HCT116 (cell line): ENCODE measurements around the gene MAPK4. TPM values are rescaled to one million over a fixed set of nuclear protein-coding genes. Genes with fewer than 3 reads are reported as not detected.

Experiments used
- ATAC-seq: fragments of 200-7000 bp; cut with Tn5 transposase; 2 replicates; pipeline ENCODE4 v1.9.1; 2020; ENCODE audit warnings: mild to moderate bottlenecking, moderate library complexity
- BruUV-seq: library from RNA; stranded (reverse); fragments of 400-500 nt; replicated peaks from 2 replicates; lab custom pipeline; 2021; lab: Mats Ljungman, UMichigan
- CTCF ChIA-PET: fragments of 300-600 bp; sonication (Branson Sonifier 250); formaldehyde crosslinking; loops from one replicate; lab custom pipeline; 2021; ENCODE audit warnings: antibody characterized with exemption; lab: Charles Lee
- POLR2A ChIA-PET: fragments of 300-600, 350-600 bp; sonication (Branson Sonifier 250); formaldehyde crosslinking; loops from one replicate; lab custom pipeline; 2021; ENCODE audit warnings: antibody characterized with exemption; lab: Charles Lee
- RAD21 ChIA-PET, 2 experiments: fragments of 300-600 bp; sonication (Branson Sonifier 250); formaldehyde crosslinking; loops; one replicate each; lab custom pipeline; 2023; ENCODE audit warnings: low total read pairs in 2 of 2; ENCODE audit not compliant: uncharacterized antibody in 2 of 2, unreplicated experiment in 2 of 2, low non-redundant PET in 1 of 2; lab: Charles Lee
- DNase-seq: peaks from one replicate; pipeline ENCODE4 v3.0.0-alpha.2; 2010; ENCODE audit warnings: low read depth, low spot score
- H2AFZ ChIP-seq: fragments of 200-600 bp; shearing (Covaris generic), sonication (generic); 2 replicates; pipeline ENCODE4 v1.6.1; 2017; ENCODE audit warnings: low read depth, mixed run types, mixed read lengths, antibody characterized with exemption, low read length; ENCODE audit not compliant: poor library complexity, severe bottlenecking
- H3K27ac ChIP-seq: 2 replicates; pipeline ENCODE4 v1.5.1; 2012; ENCODE audit warnings: low read depth, low read length
- H3K27me3 ChIP-seq: fragments of 200-600 bp; sonication (generic); 2 replicates; pipeline ENCODE4 v1.6.1; 2016; ENCODE audit warnings: mixed run types, low read length, mixed read lengths; ENCODE audit not compliant: insufficient read depth
- H3K36me3 ChIP-seq, 2 experiments: fragments of 200-500 bp in 1 of 2; fragments of 200-600 bp in 1 of 2; sonication (Bioruptor generic) in 1 of 2; sonication (generic) in 1 of 2; 2 replicates each; pipeline versions ENCODE4 v1.5.1 to v1.6.1; 2014 to 2016; ENCODE audit warnings: low read length in 2 of 2, inconsistent platforms in 1 of 2, mixed read lengths in 1 of 2, mixed run types in 1 of 2; ENCODE audit not compliant: insufficient read depth in 2 of 2, control insufficient read depth in 1 of 2
- H3K4me1 ChIP-seq, 2 experiments: fragments of 200-600 bp in 1 of 2; sonication (generic) in 1 of 2; 2 replicates each; pipeline versions ENCODE4 v1.5.1 to v1.6.1; 2012 to 2017; ENCODE audit warnings: low read length in 2 of 2, inconsistent platforms in 1 of 2, mild to moderate bottlenecking in 1 of 2, mixed read lengths in 1 of 2, mixed run types in 1 of 2, moderate library complexity in 1 of 2; ENCODE audit not compliant: insufficient read depth in 2 of 2, control insufficient read depth in 1 of 2
- H3K4me2 ChIP-seq: fragments of 200-600 bp; sonication (generic); 2 replicates; pipeline ENCODE4 v1.6.1; 2017; ENCODE audit warnings: mixed run types, low read length, mixed read lengths
- H3K4me3 ChIP-seq, 2 experiments: fragments of 200-600 bp in 1 of 2; sonication (generic) in 1 of 2; replicated peaks in 1 of 2; 2 replicates each; pipeline ENCODE4 v1.5.1; 2011 to 2016; ENCODE audit warnings: low read length in 2 of 2, control low read depth in 1 of 2, low read depth in 1 of 2, mild to moderate bottlenecking in 1 of 2, mixed read lengths in 1 of 2, mixed run types in 1 of 2
- H3K79me2 ChIP-seq: fragments of 200-600 bp; sonication (generic); 2 replicates; pipeline ENCODE4 v1.6.1; 2017; ENCODE audit warnings: mild to moderate bottlenecking, mixed run types, low read length, moderate library complexity, mixed read lengths; ENCODE audit not compliant: insufficient read depth
- H3K9ac ChIP-seq: fragments of 200-600 bp; sonication (generic); 2 replicates; pipeline ENCODE4 v1.6.1; 2016; ENCODE audit warnings: low read length, mixed read lengths
- H3K9me2 ChIP-seq: fragments of 200-600 bp; sonication (generic), shearing (Covaris generic); 2 replicates; pipeline ENCODE4 v1.6.1; 2017; ENCODE audit warnings: mixed run types, mild to moderate bottlenecking, moderate library complexity; ENCODE audit not compliant: insufficient read depth
- H3K9me3 ChIP-seq, 2 experiments: fragments of 200-500 bp in 1 of 2; fragments of 200-600 bp in 1 of 2; sonication (Bioruptor generic) in 1 of 2; sonication (generic) in 1 of 2; 2 replicates each; pipeline ENCODE4 v1.6.1; 2014 to 2017; ENCODE audit warnings: low read length in 2 of 2, mixed read lengths in 2 of 2, inconsistent platforms in 1 of 2, low read depth in 1 of 2, mild to moderate bottlenecking in 1 of 2, mixed run types in 1 of 2, moderate library complexity in 1 of 2; ENCODE audit not compliant: control insufficient read depth in 1 of 2, insufficient read depth in 1 of 2
- H4K20me1 ChIP-seq: fragments of 200-600 bp; sonication (generic), shearing (Covaris generic); 2 replicates; pipeline ENCODE4 v1.6.1; 2017; ENCODE audit warnings: mixed run types, mild to moderate bottlenecking, moderate library complexity; ENCODE audit not compliant: insufficient read depth
- EGR1 ChIP-seq: IDR thresholded peaks from 2 replicates; pipeline ENCODE4 v1.6.1; 2012; ENCODE audit warnings: low read depth
- ELF1 ChIP-seq: IDR thresholded peaks from 2 replicates; pipeline ENCODE4 v1.6.1; 2012; ENCODE audit warnings: low read depth, borderline replicate concordance
- EZH2phosphoT487 ChIP-seq: fragments of 200-600 bp; IDR thresholded peaks from 2 replicates; pipeline ENCODE4 v1.6.1; 2018; ENCODE audit warnings: antibody characterized with exemption, borderline replicate concordance
- FOSL1 ChIP-seq: IDR thresholded peaks from 2 replicates; pipeline ENCODE4 v1.6.1; 2012; ENCODE audit warnings: low read depth
- JUND ChIP-seq: IDR thresholded peaks from 2 replicates; pipeline ENCODE4 v1.6.1; 2012
- POLR2AphosphoS5 ChIP-seq: IDR thresholded peaks from 2 replicates; pipeline ENCODE4 v1.6.1; 2011; ENCODE audit warnings: mild to moderate bottlenecking, low read depth, low read length, moderate library complexity
- RAD21 ChIP-seq: IDR thresholded peaks from 2 replicates; pipeline ENCODE4 v1.6.1; 2012; ENCODE audit warnings: low read depth, mild to moderate bottlenecking
- SP1 ChIP-seq: IDR thresholded peaks from 2 replicates; pipeline ENCODE4 v1.6.1; 2012; ENCODE audit warnings: low read depth
- YY1 ChIP-seq: IDR thresholded peaks from 2 replicates; pipeline ENCODE4 v1.6.1; 2011; ENCODE audit warnings: low read length, low read depth, moderate library complexity, mild to moderate bottlenecking; ENCODE audit not compliant: insufficient replicate concordance; ENCODE audit errors: extremely low read depth
- ZFX ChIP-seq: fragments of 450-650 bp; IDR thresholded peaks from 2 replicates; pipeline ENCODE4 v1.6.1; 2017
- intact Hi-C: fragments of 100-400 bp; cut with micrococcal nuclease; formaldehyde crosslinking; loops from 2 replicates; pipeline ENCODE4 v1.10.0; 2022
- total RNA-seq: library from RNA; stranded (reverse); gene quantifications from one replicate; pipeline ENCODE4 v1.2.1, GENCODE V29; 2021; ENCODE audit not compliant: unreplicated experiment
- TF ChIP-seq, protein P1 (sequence below): IDR thresholded peaks from 2 replicates; pipeline ENCODE4 v1.6.1; 2012
- TF ChIP-seq, protein P2 (sequence below): IDR thresholded peaks from 2 replicates; pipeline ENCODE4 v1.6.1; 2012; ENCODE audit warnings: low read depth

MAPK4 gene
- total RNA-seq, 1 experiment from 2014 or later, result 0.89 TPM

GRCh38 chr18:50594942-50595341 is 35.1 kb downstream of the MAPK4 start:
- Histone ChIP-seq H3K9me3 (no peaks in the 10 kb centered on the region), H3K36me3 (no peaks in the 10 kb centered on the region), H3K4me2 (no peak overlapping the region), H4K20me1 (no peaks in the 10 kb centered on the region), H3K9ac (no peak overlapping the region), H3K4me1 (no peaks in the 10 kb centered on the region), H2AFZ (no peak overlapping the region), H3K27me3 (peaks cover 19% of the 10 kb centered on the region; the same call in 1 of the 2 replicates), H3K79me2 (no peaks in the 10 kb centered on the region), H3K9me2 (no peaks in the 10 kb centered on the region), H3K4me3 (no peak overlapping the region), H3K27ac (no peak overlapping the region)
- no TSS peak for BruUV-seq
- DNase-seq (no peak), ATAC-seq (no peak)
- intact Hi-C loops, result loop anchor here (10.0 kb wide), 1 partner anchor 80 kb away; no protein-coding TSS in a partner anchor
- RAD21 ChIA-PET, result no interaction called here
- POLR2A ChIA-PET, result no interaction called here
- no peak for TF ChIP-seq POLR2AphosphoS5
- TF ChIP-seq, protein P1, sequence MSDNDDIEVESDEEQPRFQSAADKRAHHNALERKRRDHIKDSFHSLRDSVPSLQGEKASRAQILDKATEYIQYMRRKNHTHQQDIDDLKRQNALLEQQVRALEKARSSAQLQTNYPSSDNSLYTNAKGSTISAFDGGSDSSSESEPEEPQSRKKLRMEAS, result no peak
- TF ChIP-seq YY1, result no peak
- TF ChIP-seq JUND, result no peak
- TF ChIP-seq RAD21, result no peak
- no peak for TF ChIP-seq ELF1
- TF ChIP-seq, protein P2, sequence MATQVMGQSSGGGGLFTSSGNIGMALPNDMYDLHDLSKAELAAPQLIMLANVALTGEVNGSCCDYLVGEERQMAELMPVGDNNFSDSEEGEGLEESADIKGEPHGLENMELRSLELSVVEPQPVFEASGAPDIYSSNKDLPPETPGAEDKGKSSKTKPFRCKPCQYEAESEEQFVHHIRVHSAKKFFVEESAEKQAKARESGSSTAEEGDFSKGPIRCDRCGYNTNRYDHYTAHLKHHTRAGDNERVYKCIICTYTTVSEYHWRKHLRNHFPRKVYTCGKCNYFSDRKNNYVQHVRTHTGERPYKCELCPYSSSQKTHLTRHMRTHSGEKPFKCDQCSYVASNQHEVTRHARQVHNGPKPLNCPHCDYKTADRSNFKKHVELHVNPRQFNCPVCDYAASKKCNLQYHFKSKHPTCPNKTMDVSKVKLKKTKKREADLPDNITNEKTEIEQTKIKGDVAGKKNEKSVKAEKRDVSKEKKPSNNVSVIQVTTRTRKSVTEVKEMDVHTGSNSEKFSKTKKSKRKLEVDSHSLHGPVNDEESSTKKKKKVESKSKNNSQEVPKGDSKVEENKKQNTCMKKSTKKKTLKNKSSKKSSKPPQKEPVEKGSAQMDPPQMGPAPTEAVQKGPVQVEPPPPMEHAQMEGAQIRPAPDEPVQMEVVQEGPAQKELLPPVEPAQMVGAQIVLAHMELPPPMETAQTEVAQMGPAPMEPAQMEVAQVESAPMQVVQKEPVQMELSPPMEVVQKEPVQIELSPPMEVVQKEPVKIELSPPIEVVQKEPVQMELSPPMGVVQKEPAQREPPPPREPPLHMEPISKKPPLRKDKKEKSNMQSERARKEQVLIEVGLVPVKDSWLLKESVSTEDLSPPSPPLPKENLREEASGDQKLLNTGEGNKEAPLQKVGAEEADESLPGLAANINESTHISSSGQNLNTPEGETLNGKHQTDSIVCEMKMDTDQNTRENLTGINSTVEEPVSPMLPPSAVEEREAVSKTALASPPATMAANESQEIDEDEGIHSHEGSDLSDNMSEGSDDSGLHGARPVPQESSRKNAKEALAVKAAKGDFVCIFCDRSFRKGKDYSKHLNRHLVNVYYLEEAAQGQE, result no peak
- TF ChIP-seq SP1, result no peak
- no peak for TF ChIP-seq EZH2phosphoT487
- TF ChIP-seq FOSL1, result no peak
- TF ChIP-seq EGR1, result no peak
- no peak for TF ChIP-seq ZFX
- CTCF ChIA-PET, result no interaction called here
